SJSA1 (cell line): ENCODE data around the gene FOXD1. TPM values are rescaled to one million over a fixed set of nuclear protein-coding genes. Genes with fewer than 3 reads are reported as not detected.

ENCODE experiments used
- DNase-seq, 2 experiments: peaks; one replicate each; pipeline ENCODE4 v3.0.0-alpha.2; 2015 to 2020; ENCODE audit warnings: low spot score in 2 of 2, low read depth in 1 of 2
- H3K27ac ChIP-seq: fragments of 250-450 bp; sonication (Bioruptor Pico); 2 replicates; pipeline ENCODE4 v1.5.1; 2020; ENCODE audit warnings: mild to moderate bottlenecking, moderate library complexity
- H3K27me3 ChIP-seq: fragments of 250-450 bp; sonication (Bioruptor Pico); replicated peaks from 2 replicates; pipeline ENCODE4 v1.5.1; 2020; ENCODE audit warnings: mild to moderate bottlenecking, moderate library complexity
- H3K36me3 ChIP-seq: fragments of 250-450 bp; sonication (Bioruptor Pico); 2 replicates; pipeline ENCODE4 v1.5.1; 2020; ENCODE audit warnings: mild to moderate bottlenecking
- H3K4me1 ChIP-seq: fragments of 250-450 bp; sonication (Bioruptor Pico); replicated peaks from 2 replicates; pipeline ENCODE4 v1.6.1; 2021; ENCODE audit warnings: mild to moderate bottlenecking
- H3K4me3 ChIP-seq: fragments of 250-450 bp; sonication (Bioruptor Pico); 2 replicates; pipeline ENCODE4 v1.5.1; 2020; ENCODE audit warnings: mild to moderate bottlenecking
- H3K9me3 ChIP-seq: fragments of 250-450 bp; sonication (Bioruptor Pico); replicated peaks from 2 replicates; pipeline ENCODE4 v1.5.1; 2020; ENCODE audit warnings: mild to moderate bottlenecking
- total RNA-seq: library from RNA; depleted of rRNA; stranded (reverse); fragments of >200 nt; shearing (Covaris generic); gene quantifications from 2 replicates; pipeline ENCODE4 v1.2.3, GENCODE V29; 2014

FOXD1 gene
- total RNA-seq, 1 experiment from 2014 or later = 11.2 TPM

- H3K36me3 ChIP-seq = peaks cover 3% of the 10 kb centered on the region; the same call in 1 of the 2 replicates
- DNase-seq = no peak
- no peak overlapping the region for H3K4me3 ChIP-seq
- H3K4me1 ChIP-seq = peaks cover 18% of the 10 kb centered on the region
- no peaks in the 10 kb centered on the region for H3K9me3 ChIP-seq
- H3K27ac ChIP-seq = no peak overlapping the region
- H3K27me3 ChIP-seq = no peaks in the 10 kb centered on the region
Measured at GRCh38 chr5:73441378-73441777, 7.2 kb downstream of the FOXD1 start.

GRCh38 chr5:73440262-73440661 is 8.3 kb downstream of the FOXD1 start:
- Histone ChIP-seq H3K27ac (no peak overlapping the region), H3K27me3 (no peaks in the 10 kb centered on the region), H3K4me1 (peaks cover 18% of the 10 kb centered on the region), H3K9me3 (no peaks in the 10 kb centered on the region), H3K4me3 (no peak overlapping the region), H3K36me3 (peaks cover 3% of the 10 kb centered on the region; the same call in 1 of the 2 replicates)
- DNase-seq = no peak

- no peak overlapping the region for H3K4me3 ChIP-seq
- H3K27ac ChIP-seq = no peak overlapping the region
- peaks cover 18% of the 10 kb centered on the region for H3K4me1 ChIP-seq
- H3K27me3 ChIP-seq = no peaks in the 10 kb centered on the region
- no peaks in the 10 kb centered on the region for H3K36me3 ChIP-seq
- H3K9me3 ChIP-seq = no peaks in the 10 kb centered on the region
- no peak for DNase-seq
Measured at GRCh38 chr5:73438645-73439470, 9.7 kb downstream of the FOXD1 start.

GRCh38 chr5:73437777-73438644 is 10.6 kb downstream of the FOXD1 start:
- Histone ChIP-seq H3K9me3 (no peaks in the 10 kb centered on the region), H3K36me3 (no peaks in the 10 kb centered on the region), H3K27me3 (no peaks in the 10 kb centered on the region), H3K27ac (peak overlapping the region; percentile 72), H3K4me1 (peaks cover 18% of the 10 kb centered on the region), H3K4me3 (peak overlapping the region; percentile 44)
- DNase-seq = no peak

- Histone ChIP-seq H3K4me1 (peaks cover 18% of the 10 kb centered on the region), H3K36me3 (no peaks in the 10 kb centered on the region), H3K27me3 (no peaks in the 10 kb centered on the region), H3K27ac (peak overlapping the region; percentile 72), H3K4me3 (peak overlapping the region; percentile 44), H3K9me3 (no peaks in the 10 kb centered on the region)
- peak; percentile 78 to 80 for DNase-seq
Measured at GRCh38 chr5:73437101-73437776, 11.3 kb downstream of the FOXD1 start.

GRCh38 chr5:73436535-73437100 is 12.0 kb downstream of the FOXD1 start:
- H3K4me3 ChIP-seq = peak overlapping the region; percentile 44
- peak overlapping the region; percentile 72 for H3K27ac ChIP-seq
- no peaks in the 10 kb centered on the region for H3K27me3 ChIP-seq
- peaks cover 18% of the 10 kb centered on the region for H3K4me1 ChIP-seq
- DNase-seq = no peak
- no peaks in the 10 kb centered on the region for H3K36me3 ChIP-seq
- no peaks in the 10 kb centered on the region for H3K9me3 ChIP-seq

GRCh38 chr5:73435759-73436534 is 12.6 kb downstream of the FOXD1 start:
- H3K36me3 ChIP-seq = no peaks in the 10 kb centered on the region
- peaks cover 18% of the 10 kb centered on the region for H3K4me1 ChIP-seq
- H3K27ac ChIP-seq = no peak overlapping the region
- H3K9me3 ChIP-seq = no peaks in the 10 kb centered on the region
- no peaks in the 10 kb centered on the region for H3K27me3 ChIP-seq
- no peak for DNase-seq
- H3K4me3 ChIP-seq = no peak overlapping the region

GRCh38 chr5:73434907-73435306 is 13.7 kb downstream of the FOXD1 start:
- no peak for DNase-seq
- Histone ChIP-seq H3K4me1 (peaks cover 18% of the 10 kb centered on the region), H3K27me3 (no peaks in the 10 kb centered on the region), H3K36me3 (no peaks in the 10 kb centered on the region), H3K4me3 (no peak overlapping the region), H3K27ac (no peak overlapping the region), H3K9me3 (no peaks in the 10 kb centered on the region)

GRCh38 chr5:73434461-73434860 is 14.1 kb downstream of the FOXD1 start:
- DNase-seq = no peak
- no peak overlapping the region for H3K27ac ChIP-seq
- no peak overlapping the region for H3K4me3 ChIP-seq
- no peaks in the 10 kb centered on the region for H3K27me3 ChIP-seq
- no peaks in the 10 kb centered on the region for H3K36me3 ChIP-seq
- peaks cover 18% of the 10 kb centered on the region for H3K4me1 ChIP-seq
- H3K9me3 ChIP-seq = no peaks in the 10 kb centered on the region

- peaks cover 18% of the 10 kb centered on the region for H3K4me1 ChIP-seq
- no peaks in the 10 kb centered on the region for H3K36me3 ChIP-seq
- DNase-seq = no peak
- no peak overlapping the region for H3K27ac ChIP-seq
- H3K9me3 ChIP-seq = no peaks in the 10 kb centered on the region
- H3K4me3 ChIP-seq = no peak overlapping the region
- no peaks in the 10 kb centered on the region for H3K27me3 ChIP-seq
Measured at GRCh38 chr5:73433982-73434342, 14.6 kb downstream of the FOXD1 start.

- H3K27ac ChIP-seq = no peak overlapping the region
Measured at GRCh38 chr5:73433272-73433981, 15.2 kb downstream of the FOXD1 start.

GRCh38 chr5:73431204-73431851 is 17.2 kb downstream of the FOXD1 start:
- DNase-seq = no peak
- no peak overlapping the region for H3K4me3 ChIP-seq
- H3K27ac ChIP-seq = no peak overlapping the region
- no peaks in the 10 kb centered on the region for H3K27me3 ChIP-seq
- H3K36me3 ChIP-seq = no peaks in the 10 kb centered on the region
- no peaks in the 10 kb centered on the region for H3K4me1 ChIP-seq
- H3K9me3 ChIP-seq = peaks cover 4% of the 10 kb centered on the region; the same call in 1 of the 2 replicates

More at GRCh38 chr5:73433272-73433981, 15.2 kb downstream of the FOXD1 start:
- H3K9me3 ChIP-seq = no peaks in the 10 kb centered on the region
- H3K27me3 ChIP-seq = no peaks in the 10 kb centered on the region
- no peak overlapping the region for H3K4me3 ChIP-seq
- no peaks in the 10 kb centered on the region for H3K36me3 ChIP-seq
- no peak for DNase-seq
- peaks cover 18% of the 10 kb centered on the region for H3K4me1 ChIP-seq
